ENCODE data around the gene PRDX5. TPM values are rescaled to one million over a fixed set of nuclear protein-coding genes. Genes with fewer than 3 reads are reported as not detected.
A peak's percentile ranks its signal among the peaks of the same experiment; 100 is the strongest.

PRDX5 gene
- total RNA-seq, 1 donor = 245 TPM

- no peak for DNase-seq (ENCODE audit: insufficient read length, low spot score, missing footprints)
- H4K20me1 ChIP-seq (ENCODE audit: insufficient read depth, low read length) = no peaks in the 10 kb centered on the region
- H3K36me3 ChIP-seq (ENCODE audit: insufficient read depth, low read length) = peaks cover 15% of the 10 kb centered on the region
- TF ChIP-seq CTCF (IDR thresholded peaks at IDR 0.05; ENCODE audit: extremely low read depth, low read depth, low read length) = no peak
- H3K27me3 ChIP-seq (ENCODE audit: insufficient read depth, low read length) = no peaks in the 10 kb centered on the region
- H3K9me3 ChIP-seq (ENCODE audit: low read depth, low read length) = no peaks in the 10 kb centered on the region
- no peak overlapping the region for H3K27ac ChIP-seq (ENCODE audit: low read depth, low read length)
- H3K4me2 ChIP-seq (ENCODE audit: insufficient read depth, low read length) = no peak overlapping the region
- H3K4me1 ChIP-seq (ENCODE audit: insufficient read depth, low read length) = peaks cover 14% of the 10 kb centered on the region
- H3K4me3 ChIP-seq (ENCODE audit: insufficient read depth, low read length) = no peak overlapping the region
- H2AFZ ChIP-seq (ENCODE audit: low read length) = no peak overlapping the region
- peaks cover 5% of the 10 kb centered on the region for H3K79me2 ChIP-seq (ENCODE audit: insufficient read depth, low read length)
These were observed 42.7 kb upstream of the PRDX5 start for GRCh38 chr11:64275031-64275800.

GRCh38 chr11:64275841-64276240 lies 42.1 kb upstream of the PRDX5 start:
- no peak for TF ChIP-seq CTCF (IDR thresholded peaks at IDR 0.05; ENCODE audit: extremely low read depth, low read depth, low read length)
- Histone ChIP-seq H2AFZ (ENCODE audit: low read length) (no peak overlapping the region), H3K27ac (ENCODE audit: low read depth, low read length) (no peak overlapping the region)

GRCh38 chr11:64276653-64277431 lies 41.1 kb upstream of the PRDX5 start:
- Histone ChIP-seq H3K9me3 (ENCODE audit: low read depth, low read length) (no peaks in the 10 kb centered on the region), H3K27me3 (ENCODE audit: insufficient read depth, low read length) (no peaks in the 10 kb centered on the region), H4K20me1 (ENCODE audit: insufficient read depth, low read length) (no peaks in the 10 kb centered on the region), H3K4me3 (ENCODE audit: insufficient read depth, low read length) (no peak overlapping the region), H3K79me2 (ENCODE audit: insufficient read depth, low read length) (peaks cover 10% of the 10 kb centered on the region), H3K36me3 (ENCODE audit: insufficient read depth, low read length) (peaks cover 20% of the 10 kb centered on the region), H2AFZ (ENCODE audit: low read length) (no peak overlapping the region), H3K4me1 (ENCODE audit: insufficient read depth, low read length) (peaks cover 10% of the 10 kb centered on the region), H3K27ac (ENCODE audit: low read depth, low read length) (peak overlapping the region; percentile 37), H3K4me2 (ENCODE audit: insufficient read depth, low read length) (no peak overlapping the region)
- DNase-seq (ENCODE audit: insufficient read length, low spot score, missing footprints) = peak; percentile 77
- no peak for TF ChIP-seq CTCF (IDR thresholded peaks at IDR 0.05; ENCODE audit: extremely low read depth, low read depth, low read length)

More at GRCh38 chr11:64275841-64276240, 42.1 kb upstream of the PRDX5 start:
- peaks cover 15% of the 10 kb centered on the region for H3K36me3 ChIP-seq (ENCODE audit: insufficient read depth, low read length)
- peaks cover 5% of the 10 kb centered on the region for H3K79me2 ChIP-seq (ENCODE audit: insufficient read depth, low read length)
- H3K4me3 ChIP-seq (ENCODE audit: insufficient read depth, low read length) = no peak overlapping the region
- no peak overlapping the region for H3K4me2 ChIP-seq (ENCODE audit: insufficient read depth, low read length)
- no peak for DNase-seq (ENCODE audit: insufficient read length, low spot score, missing footprints)
- H4K20me1 ChIP-seq (ENCODE audit: insufficient read depth, low read length) = no peaks in the 10 kb centered on the region
- H3K4me1 ChIP-seq (ENCODE audit: insufficient read depth, low read length) = peaks cover 10% of the 10 kb centered on the region
- H3K27me3 ChIP-seq (ENCODE audit: insufficient read depth, low read length) = no peaks in the 10 kb centered on the region
- H3K9me3 ChIP-seq (ENCODE audit: low read depth, low read length) = no peaks in the 10 kb centered on the region
